Measurements from ENCODE around the gene MED15. TPM values are rescaled to one million over a fixed set of nuclear protein-coding genes. Genes with fewer than 3 reads are reported as not detected.
"Not testable (repeated sequence)": the region's sequence is repeated elsewhere in the genome, so short reads cannot be mapped to it uniquely, and the experiment has no call there.

MED15 gene
- total RNA-seq, 1 donor, result 36.9 TPM

GRCh38 chr22:20479612-20480196 lies 27.7 kb upstream of the MED15 start:
- H3K27ac ChIP-seq (ENCODE audit: low read depth, low read length), result no peak overlapping the region
- H3K4me2 ChIP-seq (ENCODE audit: insufficient read depth, low read length), result no peak overlapping the region
- no peak for DNase-seq (ENCODE audit: insufficient read length, low spot score, missing footprints)
- H3K9me3 ChIP-seq (ENCODE audit: low read depth, low read length), result no peaks in the 10 kb centered on the region
- H2AFZ ChIP-seq (ENCODE audit: low read length), result no peak overlapping the region
- H3K27me3 ChIP-seq (ENCODE audit: insufficient read depth, low read length), result no peaks in the 10 kb centered on the region
- no peaks in the 10 kb centered on the region for H3K4me1 ChIP-seq (ENCODE audit: insufficient read depth, low read length)
- H3K4me3 ChIP-seq (ENCODE audit: insufficient read depth, low read length), result no peak overlapping the region
- TF ChIP-seq CTCF (IDR thresholded peaks at IDR 0.05; ENCODE audit: extremely low read depth, low read depth, low read length), result no peak
- peaks cover 2% of the 10 kb centered on the region for H3K36me3 ChIP-seq (ENCODE audit: insufficient read depth, low read length)
- H3K79me2 ChIP-seq (ENCODE audit: insufficient read depth, low read length), result peaks cover 30% of the 10 kb centered on the region
- peaks cover 8% of the 10 kb centered on the region for H4K20me1 ChIP-seq (ENCODE audit: insufficient read depth, low read length)

GRCh38 chr22:20483143-20483506 lies 24.3 kb upstream of the MED15 start:
- DNase-seq (ENCODE audit: insufficient read length, low spot score, missing footprints); H3K27me3 ChIP-seq (ENCODE audit: insufficient read depth, low read length); H3K4me2 ChIP-seq (ENCODE audit: insufficient read depth, low read length); H3K36me3 ChIP-seq (ENCODE audit: insufficient read depth, low read length); H2AFZ ChIP-seq (ENCODE audit: low read length); H3K9me3 ChIP-seq (ENCODE audit: low read depth, low read length); H3K4me1 ChIP-seq (ENCODE audit: insufficient read depth, low read length); H3K27ac ChIP-seq (ENCODE audit: low read depth, low read length); H3K4me3 ChIP-seq (ENCODE audit: insufficient read depth, low read length): not testable (repeated sequence)
- peaks cover 10% of the 10 kb centered on the region for H4K20me1 ChIP-seq (ENCODE audit: insufficient read depth, low read length)
- H3K79me2 ChIP-seq (ENCODE audit: insufficient read depth, low read length), result peaks cover 37% of the 10 kb centered on the region

- no peak overlapping the region for H2AFZ ChIP-seq (ENCODE audit: low read length)
- no peak overlapping the region for H3K4me2 ChIP-seq (ENCODE audit: insufficient read depth, low read length)
- H3K27me3 ChIP-seq (ENCODE audit: insufficient read depth, low read length), result no peaks in the 10 kb centered on the region
- no peak overlapping the region for H3K27ac ChIP-seq (ENCODE audit: low read depth, low read length)
- H4K20me1 ChIP-seq (ENCODE audit: insufficient read depth, low read length), result peaks cover 10% of the 10 kb centered on the region
- TF ChIP-seq CTCF (IDR thresholded peaks at IDR 0.05; ENCODE audit: extremely low read depth, low read depth, low read length), result no peak
- H3K4me1 ChIP-seq (ENCODE audit: insufficient read depth, low read length), result no peaks in the 10 kb centered on the region
- no peaks in the 10 kb centered on the region for H3K9me3 ChIP-seq (ENCODE audit: low read depth, low read length)
- peaks cover 42% of the 10 kb centered on the region for H3K79me2 ChIP-seq (ENCODE audit: insufficient read depth, low read length)
- DNase-seq (ENCODE audit: insufficient read length, low spot score, missing footprints), result no peak
- H3K4me3 ChIP-seq (ENCODE audit: insufficient read depth, low read length), result no peak overlapping the region
- H3K36me3 ChIP-seq (ENCODE audit: insufficient read depth, low read length), result peaks cover 2% of the 10 kb centered on the region
These were observed 23.6 kb upstream of the MED15 start for GRCh38 chr22:20483771-20484170.

- Histone ChIP-seq H3K4me2 (ENCODE audit: insufficient read depth, low read length) (no peak overlapping the region), H3K36me3 (ENCODE audit: insufficient read depth, low read length) (no peaks in the 10 kb centered on the region), H3K79me2 (ENCODE audit: insufficient read depth, low read length) (peaks cover 50% of the 10 kb centered on the region), H3K27ac (ENCODE audit: low read depth, low read length) (no peak overlapping the region), H2AFZ (ENCODE audit: low read length) (no peak overlapping the region), H3K4me1 (ENCODE audit: insufficient read depth, low read length) (no peaks in the 10 kb centered on the region), H3K4me3 (ENCODE audit: insufficient read depth, low read length) (no peak overlapping the region), H3K9me3 (ENCODE audit: low read depth, low read length) (no peaks in the 10 kb centered on the region), H4K20me1 (ENCODE audit: insufficient read depth, low read length) (peaks cover 19% of the 10 kb centered on the region), H3K27me3 (ENCODE audit: insufficient read depth, low read length) (no peaks in the 10 kb centered on the region)
- DNase-seq (ENCODE audit: insufficient read length, low spot score, missing footprints), result peak; percentile 54
- TF ChIP-seq CTCF (IDR thresholded peaks at IDR 0.05; ENCODE audit: extremely low read depth, low read depth, low read length), result no peak
These were observed 22.3 kb upstream of the MED15 start for GRCh38 chr22:20484948-20485683.

Measured in osteoblast (primary cell).